ENCODE results near the gene LDHB. TPM values are rescaled to one million over a fixed set of nuclear protein-coding genes. Genes with fewer than 3 reads are reported as not detected.
"Not testable (repeated sequence)": the region's sequence is repeated elsewhere in the genome, so short reads cannot be mapped to it uniquely, and the experiment has no call there.

Gene LDHB
- total and polyA plus RNA-seq, 11 donors = 1,099 to 3,071 (median 2,070) TPM

DNA sequence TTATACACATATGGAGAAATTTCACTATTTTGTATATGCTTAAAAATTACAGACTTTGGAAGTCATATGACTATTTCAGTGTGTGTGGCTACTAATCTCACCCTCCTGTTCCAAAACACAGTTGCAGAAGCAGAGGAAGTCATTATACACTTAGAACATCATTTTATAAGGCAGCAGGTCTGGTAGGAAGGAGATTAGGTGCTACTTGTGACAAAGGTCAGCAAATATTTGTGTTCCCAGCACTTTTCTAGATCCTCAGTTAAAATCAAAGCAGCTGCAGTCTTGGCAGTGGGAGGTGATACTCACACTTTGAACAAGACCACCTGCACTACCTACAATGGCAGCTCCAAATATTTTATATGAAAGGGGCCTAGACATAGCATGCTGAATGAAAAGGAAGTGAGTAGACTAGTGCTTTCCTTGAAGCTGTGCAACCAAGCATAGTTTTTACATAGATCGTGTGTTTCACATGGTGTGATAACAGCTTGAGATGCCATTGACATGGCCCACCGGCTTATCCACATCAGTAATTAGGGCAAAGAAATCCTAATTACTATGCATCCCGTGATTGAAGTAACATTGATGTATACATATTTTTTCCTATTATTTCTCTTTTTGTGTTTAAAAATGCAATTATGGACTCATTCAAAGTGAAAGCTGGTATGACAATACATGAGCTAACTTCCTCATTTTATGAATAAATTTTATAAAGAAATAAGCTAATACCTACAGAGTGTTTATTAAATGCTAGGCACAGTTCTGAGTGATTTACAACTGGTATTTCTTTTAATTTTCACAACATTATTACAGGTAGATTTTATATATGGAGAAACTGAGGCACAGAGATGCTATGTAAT, 58.3 kb downstream of the LDHB start:
- 77 to 95% (median 84%) methylated on average over 3 of the region's 3 CpGs for WGBS, 4 donors
- ATAC-seq = no peak

DNA sequence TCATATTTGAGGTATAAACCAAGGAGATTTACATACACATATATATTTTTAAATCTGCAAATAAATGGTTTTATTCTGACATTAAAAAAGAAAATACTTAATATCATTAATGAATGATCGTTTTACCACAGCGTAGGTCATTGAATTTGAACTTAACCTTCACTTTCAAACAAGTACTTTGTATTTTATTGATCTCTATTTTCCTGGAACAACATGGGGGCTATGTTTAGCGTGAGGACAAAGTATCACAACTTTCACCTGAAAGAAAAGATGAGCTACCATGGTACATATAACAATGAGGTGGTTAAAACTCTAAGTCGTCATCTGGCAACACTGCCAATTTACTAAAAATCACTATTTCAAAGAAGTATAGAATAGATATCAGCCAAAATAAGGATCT, 59.0 kb downstream of the LDHB start:
- DNase-seq (no peak), ATAC-seq (no peak)
- Histone ChIP-seq H3K4me3 (no peak overlapping the region), H3K4me1 (no peaks in the 10 kb centered on the region), H3K9me3 (no peaks in the 10 kb centered on the region), H3K27ac (no peak overlapping the region), H3K36me3 (no peaks in the 10 kb centered on the region), H3K27me3 (no peaks in the 10 kb centered on the region)
- intact Hi-C loops (cut with DNase I) = no loop called here
- 87 to 92% (median 89%) methylated on average over 4 of the region's 4 CpGs for WGBS, 4 donors
- TF ChIP-seq, protein P1, sequence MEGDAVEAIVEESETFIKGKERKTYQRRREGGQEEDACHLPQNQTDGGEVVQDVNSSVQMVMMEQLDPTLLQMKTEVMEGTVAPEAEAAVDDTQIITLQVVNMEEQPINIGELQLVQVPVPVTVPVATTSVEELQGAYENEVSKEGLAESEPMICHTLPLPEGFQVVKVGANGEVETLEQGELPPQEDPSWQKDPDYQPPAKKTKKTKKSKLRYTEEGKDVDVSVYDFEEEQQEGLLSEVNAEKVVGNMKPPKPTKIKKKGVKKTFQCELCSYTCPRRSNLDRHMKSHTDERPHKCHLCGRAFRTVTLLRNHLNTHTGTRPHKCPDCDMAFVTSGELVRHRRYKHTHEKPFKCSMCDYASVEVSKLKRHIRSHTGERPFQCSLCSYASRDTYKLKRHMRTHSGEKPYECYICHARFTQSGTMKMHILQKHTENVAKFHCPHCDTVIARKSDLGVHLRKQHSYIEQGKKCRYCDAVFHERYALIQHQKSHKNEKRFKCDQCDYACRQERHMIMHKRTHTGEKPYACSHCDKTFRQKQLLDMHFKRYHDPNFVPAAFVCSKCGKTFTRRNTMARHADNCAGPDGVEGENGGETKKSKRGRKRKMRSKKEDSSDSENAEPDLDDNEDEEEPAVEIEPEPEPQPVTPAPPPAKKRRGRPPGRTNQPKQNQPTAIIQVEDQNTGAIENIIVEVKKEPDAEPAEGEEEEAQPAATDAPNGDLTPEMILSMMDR (IDR thresholded peaks at IDR 0.05) = no peak
- TF ChIP-seq POLR2A (IDR thresholded peaks at IDR 0.05) = no peak

More for the DNA sequence above, 58.3 kb downstream of the LDHB start:
- DNase-seq = no peak
- Histone ChIP-seq H3K9me3 (no peaks in the 10 kb centered on the region), H3K36me3 (no peaks in the 10 kb centered on the region), H3K4me1 (no peaks in the 10 kb centered on the region), H3K4me3 (no peak overlapping the region), H3K27ac (no peak overlapping the region), H3K27me3 (no peaks in the 10 kb centered on the region)
- intact Hi-C loops (cut with DNase I) = no loop called here
- TF ChIP-seq, protein P1 (IDR thresholded peaks at IDR 0.05) = no peak
- no peak for TF ChIP-seq POLR2A (IDR thresholded peaks at IDR 0.05)

DNA sequence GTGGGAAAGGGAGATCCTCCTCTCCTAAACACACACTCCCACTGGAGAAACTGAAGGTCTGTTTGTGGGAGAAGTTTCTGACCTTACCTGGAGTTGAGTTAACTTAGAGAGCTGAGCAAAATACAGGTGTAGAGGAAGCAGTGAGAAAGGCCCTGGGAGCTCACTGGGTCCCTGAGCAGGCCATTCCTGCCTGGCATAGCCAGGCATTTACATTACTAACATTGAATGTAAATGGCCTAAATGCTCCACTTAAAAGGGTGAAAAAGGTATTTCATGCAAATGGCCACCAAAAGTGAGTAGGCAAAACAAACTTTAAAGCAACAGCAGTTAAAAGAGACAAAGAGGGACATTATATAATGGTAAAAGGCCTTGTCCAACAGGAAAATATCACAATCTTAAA, 62.3 kb downstream of the LDHB start:
- H3K27ac ChIP-seq; ATAC-seq; H3K36me3 ChIP-seq; H3K27me3 ChIP-seq; DNase-seq; H3K4me3 ChIP-seq; intact Hi-C loops (cut with DNase I); H3K4me1 ChIP-seq: not testable (repeated sequence)
- H3K9me3 ChIP-seq = peaks cover 0 to 19% (median 5%) of the 10 kb centered on the region in 12 donors

DNA sequence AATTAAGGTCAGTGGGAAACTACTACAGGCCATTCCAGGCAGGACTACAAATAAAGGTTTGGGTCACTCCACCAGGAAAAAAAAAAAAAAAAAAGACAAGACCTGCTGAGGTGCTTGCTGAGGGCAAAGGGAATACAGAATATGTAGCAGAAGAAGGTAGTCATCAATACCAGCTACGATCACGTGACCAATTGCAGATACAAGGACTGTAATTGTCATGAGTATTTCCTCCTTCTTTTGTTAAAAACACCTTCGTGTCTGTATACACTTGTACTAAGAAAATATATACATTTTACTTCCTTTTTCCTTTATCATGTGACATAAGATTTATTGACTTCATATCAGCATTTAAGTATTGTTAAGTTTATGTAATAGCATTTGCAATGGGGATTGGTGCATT, 72.2 kb downstream of the LDHB start:
- H3K9me3 ChIP-seq = peaks cover 0 to 2% (median 0%) of the 10 kb centered on the region in 12 donors
- TF ChIP-seq POLR2A (IDR thresholded peaks at IDR 0.05) = no peak
- TF ChIP-seq, protein P1 (IDR thresholded peaks at IDR 0.05) = no peak
- DNase-seq (no peak), ATAC-seq (no peak)
- no peaks in the 10 kb centered on the region for H3K4me1 ChIP-seq
- no peak overlapping the region for H3K4me3 ChIP-seq
- no peak overlapping the region for H3K27ac ChIP-seq
- no peaks in the 10 kb centered on the region for H3K27me3 ChIP-seq
- H3K36me3 ChIP-seq = no peaks in the 10 kb centered on the region
- WGBS, 4 donors = 70 to 88% (median 83%) methylated on average over 3 of the region's 3 CpGs
- intact Hi-C loops (cut with DNase I) = no loop called here

Other genes with a start within 250 kb of the LDHB start
- gene PYROXD1, start 220.2 kb downstream of the LDHB start, total RNA-seq = 10 to 100 TPM; 11.7 to 22.0 (median 19.3) TPM
- gene PYROXD1, start 220.2 kb downstream of the LDHB start, polyA plus RNA-seq = 10 to 100 TPM in 1 of 2 donors, 1 to 10 TPM in 1; 6.2 to 18.4 TPM
- gene RECQL, start 156.2 kb downstream of the LDHB start, total RNA-seq = 10 to 100 TPM; 17.1 to 39.3 (median 27.4) TPM
- 10 to 100 TPM in 1 of 2 donors, 1 to 10 TPM in 1; 9.0 to 21.2 TPM for gene RECQL, start 156.2 kb downstream of the LDHB start, polyA plus RNA-seq
- 10 to 100 TPM; 12.9 to 32.0 (median 22.1) TPM for gene GOLT1B, start 156.1 kb downstream of the LDHB start, total RNA-seq
- gene GOLT1B, start 156.1 kb downstream of the LDHB start, polyA plus RNA-seq = 10 to 100 TPM; 13.2 to 43.7 TPM
- 10 to 100 TPM in 5 of 9 donors, 1 to 10 TPM in 4; 7.0 to 20.0 (median 13.5) TPM for gene SPX, start 131.5 kb downstream of the LDHB start, total RNA-seq
- 10 to 100 TPM in 1 of 2 donors, 1 to 10 TPM in 1; 1.8 to 12.8 TPM for gene SPX, start 131.5 kb downstream of the LDHB start, polyA plus RNA-seq
- gene GYS2, start 53.0 kb downstream of the LDHB start, total RNA-seq = under 1 TPM in 1 of 9 donors, not detected in 8; 0.35 TPM
- gene GYS2, start 53.0 kb downstream of the LDHB start, polyA plus RNA-seq = under 1 TPM in 1 of 2 donors, not detected in 1; 0.04 TPM
- gene KCNJ8, start 116.9 kb upstream of the LDHB start, total RNA-seq = 100 to 1,000 TPM in 1 of 9 donors, 10 to 100 TPM in 8; 42.7 to 147 (median 56.5) TPM
- gene KCNJ8, start 116.9 kb upstream of the LDHB start, polyA plus RNA-seq = 10 to 100 TPM; 17.0 to 89.6 TPM